ELR (cell line): ENCODE measurements around the gene ABTB2.
"Not testable (repeated sequence)": the region's sequence is repeated elsewhere in the genome, so short reads cannot be mapped to it uniquely, and the experiment has no call there.

Experiments used
- DNase-seq: peaks from one replicate; pipeline ENCODE4 v3.0.0-alpha.2; 2015; ENCODE audit warnings: low read depth

Gene ABTB2

DNA sequence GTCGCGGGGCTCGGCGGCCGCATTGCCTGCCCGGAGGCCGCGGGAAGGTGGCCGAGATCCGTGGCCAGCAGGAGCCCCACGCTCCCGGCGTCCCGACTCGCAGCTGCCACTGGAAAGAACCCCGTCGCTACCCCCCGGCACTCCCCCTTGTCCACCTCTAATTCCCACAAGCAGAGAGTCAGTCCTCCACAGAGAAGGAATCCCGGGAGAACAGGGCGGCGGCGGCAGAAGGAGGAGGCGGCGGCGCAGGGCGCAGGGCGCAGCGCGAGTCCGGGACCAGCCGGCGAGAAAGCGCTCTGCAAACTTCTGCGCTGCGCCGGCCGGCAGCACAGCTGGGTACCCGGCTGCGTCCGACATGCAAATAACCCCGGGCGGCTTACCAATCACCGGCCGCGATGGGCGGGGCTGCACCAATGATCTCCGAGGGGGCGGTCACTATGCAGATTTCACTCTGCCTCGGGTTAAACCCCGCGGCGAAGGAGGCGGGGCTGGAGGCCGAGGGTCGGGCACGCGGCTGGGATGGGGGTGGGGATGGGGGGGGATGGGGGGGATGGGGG, at the start of gene ABTB2:
Gene ABTB2, minus strand, starts transcription at position 310 of the 557 bp plus-strand sequence.
- DNase-seq: peak; percentile 99

DNA sequence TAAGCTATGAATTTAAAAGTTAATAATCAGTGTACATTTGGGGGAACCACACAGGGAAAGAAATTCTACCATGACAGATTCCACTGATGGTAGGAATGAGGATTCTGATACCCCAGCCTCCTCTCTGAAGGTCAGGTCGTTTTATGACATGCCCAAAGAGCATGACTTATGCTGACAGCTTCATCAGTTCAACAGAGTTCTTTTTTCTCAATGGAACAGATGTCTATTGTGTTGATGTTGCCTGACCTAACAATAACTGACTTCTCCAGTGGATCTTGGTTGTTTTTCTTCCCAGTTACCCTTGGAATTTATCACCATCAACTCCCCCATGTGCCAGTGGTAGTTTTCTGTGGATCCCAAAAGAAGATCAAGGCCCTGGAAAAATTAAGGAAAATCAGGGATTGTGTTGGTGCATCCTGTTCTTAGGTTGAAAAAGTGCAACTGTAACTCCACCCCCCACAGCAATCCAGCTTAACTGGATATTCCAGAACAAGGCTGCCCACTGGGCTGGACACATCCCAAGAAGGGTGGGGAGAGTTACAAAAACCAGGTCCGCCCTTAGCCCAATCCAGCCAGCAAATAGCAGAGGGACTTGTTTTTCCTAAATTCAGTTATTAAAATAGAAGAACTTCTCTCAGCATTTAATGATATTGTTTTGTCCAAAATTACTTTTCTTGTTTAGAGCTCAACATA, 49.5 kb upstream of the ABTB2 start:
- DNase-seq: no peak

DNA sequence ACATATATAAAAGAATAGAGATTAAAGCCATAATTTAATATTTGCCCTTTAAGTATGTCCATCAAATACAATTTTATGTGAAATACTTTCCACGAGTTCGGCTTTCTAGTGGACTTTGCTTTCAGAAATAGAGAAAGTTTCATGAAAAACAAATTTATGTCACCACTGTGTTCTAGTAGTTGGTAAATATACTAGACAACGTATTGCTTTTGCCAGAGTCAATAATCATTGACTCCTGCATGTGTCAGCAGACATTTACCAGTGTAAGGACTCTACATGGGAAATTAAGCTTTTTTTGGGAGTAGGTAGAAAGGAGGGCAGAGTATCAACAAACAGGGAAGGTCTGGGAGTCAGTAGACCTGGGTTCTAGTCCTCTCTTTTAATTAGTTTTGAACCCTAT, 48.6 kb upstream of the ABTB2 start:
- DNase-seq: no peak

DNA sequence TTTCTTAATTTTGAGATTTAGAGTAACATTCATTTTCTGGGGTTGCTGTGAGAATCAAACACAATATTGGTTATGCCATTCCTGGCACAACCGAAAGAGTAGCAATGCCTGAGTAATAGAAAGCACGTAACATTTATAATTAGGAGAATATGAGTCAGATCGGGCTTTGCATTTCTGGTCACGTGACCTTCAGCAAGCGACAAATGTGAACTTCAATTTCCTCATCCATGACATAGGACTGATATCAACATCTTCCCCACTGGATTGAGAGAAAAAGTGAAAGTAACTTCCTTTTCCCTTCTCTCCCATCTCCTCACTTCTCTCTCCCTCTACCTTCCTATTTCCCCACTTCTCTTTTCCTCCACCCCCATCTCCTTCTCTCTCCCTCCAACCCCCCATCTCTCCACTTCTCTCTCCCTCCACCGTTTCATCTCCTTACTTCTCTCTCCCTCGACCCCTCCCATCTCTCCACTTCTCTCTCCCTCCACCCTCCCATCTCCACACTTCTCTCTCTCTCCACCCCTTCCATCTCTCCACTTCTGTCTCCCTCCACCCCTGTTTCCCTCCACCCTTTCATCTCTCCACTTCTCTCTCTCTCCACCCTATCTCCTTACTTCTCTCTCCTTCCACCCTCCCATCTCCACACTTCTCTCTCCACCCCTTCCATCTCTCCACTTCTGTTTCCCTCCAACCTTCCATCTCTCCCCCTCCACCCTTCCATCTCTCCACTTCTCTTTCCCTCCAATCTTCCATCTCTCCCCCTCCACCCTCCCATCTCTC, 47.5 kb upstream of the ABTB2 start:
- peak; percentile 62 for DNase-seq

DNA sequence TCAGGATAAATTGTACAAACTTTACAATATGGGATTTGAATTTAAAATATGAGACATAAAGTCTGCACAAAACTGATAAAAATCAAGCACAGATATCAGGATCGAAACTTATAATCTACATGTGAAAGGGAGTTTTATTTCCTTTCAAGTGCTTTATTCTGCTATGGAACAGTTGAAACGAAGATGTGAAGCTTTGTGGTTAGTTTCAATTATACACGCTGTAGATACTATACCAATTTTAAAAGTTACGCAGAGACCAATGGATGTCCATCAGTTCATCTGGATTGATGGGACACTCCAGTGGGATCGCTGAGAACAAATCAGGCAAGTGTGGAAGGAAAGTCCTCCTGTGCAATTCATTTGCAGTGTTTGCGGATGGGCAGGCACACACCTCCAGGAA, 46.5 kb upstream of the ABTB2 start:
- no peak for DNase-seq

DNA sequence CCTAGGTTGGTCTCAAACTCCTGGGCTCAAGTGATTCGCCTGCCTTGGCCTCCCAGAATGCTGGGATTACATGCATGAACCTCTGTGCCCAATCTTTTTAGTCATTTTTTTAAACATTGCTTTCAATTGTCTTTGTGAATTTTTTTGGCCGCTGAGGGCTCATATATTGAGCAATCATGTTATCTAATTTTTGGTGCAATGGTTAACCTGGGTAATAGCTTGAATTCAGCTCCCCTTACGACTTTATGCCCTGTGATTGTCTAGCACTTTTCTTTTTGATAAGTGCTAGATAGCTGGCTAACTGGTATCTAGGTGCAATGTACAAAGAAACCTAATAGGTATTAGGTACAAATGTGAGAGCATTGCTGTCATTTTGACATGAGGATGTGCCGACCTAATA, 45.6 kb upstream of the ABTB2 start:
- no peak for DNase-seq

DNA sequence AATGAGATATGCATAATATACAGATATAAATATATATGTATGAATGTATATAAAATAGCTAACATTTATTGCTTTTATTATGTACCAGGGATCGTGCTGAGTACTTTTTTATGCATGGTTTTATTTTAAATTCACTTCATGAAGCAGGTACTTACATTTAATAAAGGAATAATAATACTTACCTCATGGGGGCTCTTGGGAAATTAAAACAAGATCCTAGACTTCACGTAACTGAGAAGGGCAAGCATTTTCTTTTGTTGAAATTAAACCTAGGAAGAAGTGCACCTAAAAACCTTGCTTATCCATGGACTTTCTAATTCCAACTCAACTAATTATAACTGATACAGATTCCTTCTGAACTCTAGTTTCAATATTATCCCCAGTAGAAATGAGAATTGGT, 40.0 kb upstream of the ABTB2 start:
- no peak for DNase-seq

DNA sequence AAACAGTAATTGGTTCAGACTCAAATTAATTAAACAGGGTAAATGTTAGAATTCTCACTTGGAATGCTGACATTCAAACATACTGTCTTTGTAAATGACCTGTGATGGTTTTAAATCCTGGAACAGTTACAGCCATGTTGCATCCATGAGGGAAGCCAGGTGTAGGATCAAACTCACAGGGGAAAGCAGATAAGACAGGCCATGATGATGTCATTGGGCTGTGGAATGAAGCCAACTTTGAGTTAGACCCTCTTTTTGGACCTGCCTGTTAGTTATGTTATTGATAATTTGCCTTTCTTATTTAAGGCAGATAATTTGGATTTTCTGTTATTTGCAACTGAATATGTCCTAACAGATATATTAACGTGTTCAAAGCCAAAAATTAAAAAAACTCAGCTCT, 39.3 kb upstream of the ABTB2 start:
- DNase-seq: peak; percentile 11

DNA sequence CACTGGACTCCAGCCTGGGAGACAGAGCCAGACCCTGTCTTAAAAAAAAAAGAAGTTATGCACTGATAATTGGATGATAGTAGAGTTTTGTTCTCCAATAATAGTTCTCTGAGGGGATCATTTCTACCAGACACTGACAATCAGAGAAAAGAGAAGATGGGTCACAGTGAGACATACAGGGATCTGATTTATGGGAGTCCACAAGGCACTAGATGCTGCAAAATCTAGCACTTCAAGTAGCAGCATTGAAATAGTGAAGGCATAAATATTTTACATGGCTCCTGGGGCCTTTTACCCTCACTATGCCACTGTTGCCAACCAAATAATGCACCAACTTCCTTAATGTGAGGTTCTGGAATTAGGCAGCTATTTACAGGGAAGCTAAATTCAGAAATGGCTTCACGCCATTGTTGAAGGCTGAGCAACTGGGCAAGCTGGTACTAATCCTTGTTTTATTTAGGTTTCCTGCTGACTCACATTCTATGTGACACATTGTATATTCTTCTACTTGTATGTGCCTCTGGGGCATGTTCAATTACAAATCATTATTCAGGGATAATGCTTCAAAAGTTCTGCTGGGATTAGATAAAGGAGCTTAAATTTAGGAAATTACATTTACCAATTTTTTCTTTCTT, 38.2 kb upstream of the ABTB2 start:
- DNase-seq: peak; percentile 88

DNA sequence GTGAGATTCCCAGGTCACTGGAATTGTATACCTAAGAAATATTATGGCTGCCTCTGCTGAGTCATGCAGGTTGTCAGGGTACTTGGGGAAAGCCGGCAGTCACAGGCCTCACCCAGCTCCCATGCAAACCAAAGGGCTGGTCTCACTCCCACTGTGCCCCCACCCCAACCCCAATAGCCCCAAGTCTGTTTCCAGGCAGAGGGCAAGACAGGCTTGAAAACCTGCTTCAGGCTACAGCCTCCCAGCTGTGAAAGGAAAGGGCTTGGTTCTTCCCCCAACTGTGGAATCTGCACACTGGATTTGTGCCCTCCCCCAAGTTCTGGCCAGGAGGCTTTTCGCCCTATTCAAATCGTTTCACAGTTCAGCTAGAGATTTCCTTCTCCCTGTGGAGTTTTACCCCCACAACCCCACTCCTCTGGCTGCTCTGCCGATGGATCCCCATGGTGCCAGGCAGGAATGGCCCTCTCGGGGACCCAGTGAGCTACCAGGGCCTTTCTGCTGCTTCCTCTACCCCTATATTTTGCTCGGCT, 37.0 kb upstream of the ABTB2 start:
- DNase-seq: no peak

DNA sequence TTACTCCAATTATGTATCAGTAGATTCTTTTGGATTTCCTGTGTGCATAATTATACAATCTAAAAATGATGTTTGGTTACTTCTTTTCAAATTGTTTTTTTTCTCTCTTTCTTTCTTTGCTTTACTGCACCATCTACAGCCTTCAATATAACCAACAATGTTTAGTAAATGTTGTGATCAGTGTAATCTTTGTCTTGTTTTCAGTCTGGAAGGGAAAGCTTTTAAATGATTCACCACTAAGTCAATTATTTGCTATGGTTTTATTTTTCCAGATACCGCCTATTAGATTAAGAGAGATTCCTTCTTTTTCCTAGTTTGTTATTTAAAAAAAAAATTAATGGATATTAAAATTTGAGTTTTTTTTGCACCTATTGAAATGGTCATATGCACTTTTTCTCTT, 29.8 kb upstream of the ABTB2 start:
- DNase-seq: no peak

DNA sequence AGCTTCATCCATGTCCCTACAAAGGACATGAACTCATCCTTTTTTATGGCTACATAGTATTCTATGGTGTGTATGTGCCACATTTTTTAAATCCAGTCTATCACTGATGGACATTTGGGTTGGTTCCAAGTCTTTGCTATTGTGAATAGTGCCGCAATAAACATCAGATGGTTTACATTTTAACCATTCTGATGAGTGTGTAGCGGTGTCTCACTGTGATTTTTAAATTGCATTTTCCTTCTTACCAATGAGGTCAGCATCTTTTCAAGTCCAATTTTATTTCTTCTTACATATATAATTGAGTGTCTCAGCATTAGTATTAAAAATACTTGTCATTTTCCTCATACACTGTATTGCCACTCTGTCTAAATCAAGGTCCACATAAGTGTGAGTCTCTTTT, 28.5 kb upstream of the ABTB2 start:
- DNase-seq: not testable (repeated sequence)

DNA sequence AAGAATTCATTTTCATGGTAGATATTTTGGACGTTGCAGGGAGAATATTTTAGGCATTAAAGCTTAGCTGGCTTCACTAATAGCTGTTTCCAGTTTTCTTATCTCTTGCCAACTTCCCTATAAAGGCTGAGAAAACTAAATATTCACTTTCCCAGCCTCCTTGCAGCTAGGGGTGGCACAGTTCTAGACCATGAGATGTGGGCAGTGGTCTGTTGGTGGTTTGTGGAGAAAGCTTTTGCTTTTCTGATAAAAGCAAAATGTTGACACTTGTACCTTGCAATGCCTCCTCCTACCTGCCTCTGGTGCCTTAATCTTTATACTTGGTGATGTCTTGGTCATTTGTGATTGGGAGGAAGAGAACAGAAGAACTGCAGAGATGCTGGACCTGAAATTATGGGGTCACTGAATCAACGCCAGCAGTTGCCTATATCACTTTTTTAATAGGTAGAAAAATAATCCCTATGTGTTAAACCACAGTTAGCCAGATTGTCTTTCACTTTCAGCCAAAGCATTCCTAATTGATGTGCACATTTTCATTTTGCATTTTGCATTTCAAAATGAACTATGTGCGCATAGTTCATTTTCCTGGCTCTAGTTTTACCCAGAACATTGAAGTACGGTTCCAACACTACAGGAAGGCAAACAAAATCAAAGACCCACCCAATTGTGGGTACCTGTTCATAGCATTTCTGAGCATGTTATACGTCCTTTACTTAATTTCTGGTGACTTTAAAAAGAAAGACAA, 24.9 kb upstream of the ABTB2 start:
- no peak for DNase-seq

DNA sequence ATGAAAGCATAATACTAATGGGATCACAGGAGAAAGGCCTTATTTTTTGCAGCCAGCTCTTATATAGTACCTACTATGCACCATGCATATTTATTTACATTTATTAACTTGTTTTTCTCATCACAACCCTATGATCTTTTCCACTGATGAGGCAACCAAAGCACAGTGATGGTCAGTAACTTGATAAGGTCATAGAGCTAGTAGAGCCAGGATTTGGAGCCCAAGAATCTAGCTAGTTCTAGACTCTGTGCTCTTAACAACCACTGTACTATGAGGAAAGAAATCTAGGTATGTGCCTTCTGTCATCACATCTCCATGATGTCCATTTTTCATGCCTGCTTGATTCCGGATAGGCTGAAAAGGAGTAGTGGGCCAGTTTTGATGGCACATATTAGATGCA, 24.0 kb upstream of the ABTB2 start:
- no peak for DNase-seq

DNA sequence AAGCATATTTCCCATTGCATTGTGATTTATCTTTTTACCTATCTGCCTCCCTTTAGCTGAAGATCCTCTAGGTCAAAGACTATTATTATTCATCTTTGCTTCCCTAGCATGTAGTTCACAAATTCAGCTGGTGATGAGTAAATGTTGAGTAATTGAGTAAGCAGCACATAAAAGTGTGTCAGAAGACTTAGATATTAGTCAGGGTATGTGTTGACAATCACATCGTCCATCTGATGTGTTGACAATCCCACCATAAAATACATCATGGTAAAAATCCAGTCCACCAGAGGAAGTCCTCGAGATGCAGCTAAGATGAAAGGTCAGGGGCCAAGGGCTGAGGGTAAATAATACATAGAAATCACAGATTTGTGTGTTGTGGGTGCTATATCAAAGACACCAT, 22.9 kb upstream of the ABTB2 start:
- peak; percentile 92 for DNase-seq

DNA sequence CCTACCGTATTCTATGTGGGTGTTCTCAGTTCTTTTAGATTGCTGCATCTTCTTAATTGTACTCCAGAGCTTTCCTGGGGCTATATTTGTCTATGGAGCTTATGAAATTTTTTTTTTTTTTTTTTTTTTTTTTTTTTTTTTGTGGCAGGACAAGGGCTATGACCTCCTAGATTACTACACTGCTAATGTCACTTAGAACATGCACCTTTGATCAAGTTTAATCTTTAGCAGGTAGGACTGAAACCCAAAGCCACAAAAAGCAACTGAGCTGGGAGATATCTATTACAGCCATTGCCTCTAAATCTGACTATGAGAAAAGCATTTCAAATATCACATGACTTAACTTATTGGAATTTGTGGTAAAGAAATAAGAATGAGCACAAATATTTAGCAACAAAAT, 21.7 kb upstream of the ABTB2 start:
- DNase-seq: peak; percentile 56

DNA sequence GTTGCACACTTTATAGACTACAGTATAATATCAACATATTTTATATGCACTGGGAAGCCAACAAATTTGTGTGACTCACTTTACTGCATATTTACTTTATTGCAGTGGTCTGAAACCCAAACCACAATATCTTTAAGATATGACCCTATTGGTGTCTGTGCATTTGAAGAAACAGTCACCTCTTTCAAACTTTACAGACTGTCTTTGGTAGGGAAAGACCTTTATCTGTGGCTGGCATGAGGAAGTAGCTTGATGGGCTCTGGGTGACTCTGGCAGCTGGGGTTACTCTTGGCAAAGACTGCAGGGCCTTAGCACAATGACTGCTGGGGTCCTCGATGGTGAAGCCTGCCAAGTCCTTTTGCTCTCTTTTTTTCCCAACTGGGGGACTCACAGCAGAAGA, 21.3 kb upstream of the ABTB2 start:
- peak; percentile 84 for DNase-seq

DNA sequence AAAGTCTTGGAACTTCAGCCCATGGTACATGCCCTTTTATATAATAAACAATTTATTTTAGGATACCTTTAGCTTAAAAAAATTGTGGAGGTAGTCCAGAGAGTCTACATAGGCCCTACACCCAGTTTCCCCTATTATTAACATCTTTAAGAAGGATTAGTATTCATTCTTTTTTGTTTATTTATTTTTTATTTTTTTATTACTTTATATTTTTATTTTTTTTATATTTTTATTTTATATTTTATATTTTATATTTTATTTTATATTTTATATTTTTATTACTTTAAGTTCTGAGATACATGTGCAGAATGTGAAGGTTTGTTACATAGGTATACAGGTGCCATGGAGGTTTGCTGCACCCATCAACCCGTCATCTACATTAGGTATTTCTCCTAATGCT, 15.9 kb upstream of the ABTB2 start:
- no peak for DNase-seq

DNA sequence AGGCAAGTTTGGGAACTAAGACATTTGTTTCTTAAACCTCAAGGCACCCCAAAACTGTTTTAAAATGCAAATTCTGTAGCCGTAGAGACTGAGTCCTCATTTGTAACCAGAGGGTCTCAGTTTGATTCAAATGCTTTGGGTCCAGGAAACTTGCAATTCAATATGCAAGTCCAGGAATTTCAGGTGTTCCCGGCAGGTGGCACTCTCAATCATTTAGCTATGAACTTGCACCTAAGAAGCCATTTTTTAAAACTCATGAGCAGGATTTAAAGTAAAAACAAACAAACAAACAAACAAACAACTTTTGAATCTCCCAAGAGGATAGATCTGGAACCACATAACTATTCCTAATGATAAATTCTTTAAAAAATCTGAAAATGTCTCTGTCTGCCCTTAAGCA, 8.7 kb upstream of the ABTB2 start:
- DNase-seq: peak; percentile 44

DNA sequence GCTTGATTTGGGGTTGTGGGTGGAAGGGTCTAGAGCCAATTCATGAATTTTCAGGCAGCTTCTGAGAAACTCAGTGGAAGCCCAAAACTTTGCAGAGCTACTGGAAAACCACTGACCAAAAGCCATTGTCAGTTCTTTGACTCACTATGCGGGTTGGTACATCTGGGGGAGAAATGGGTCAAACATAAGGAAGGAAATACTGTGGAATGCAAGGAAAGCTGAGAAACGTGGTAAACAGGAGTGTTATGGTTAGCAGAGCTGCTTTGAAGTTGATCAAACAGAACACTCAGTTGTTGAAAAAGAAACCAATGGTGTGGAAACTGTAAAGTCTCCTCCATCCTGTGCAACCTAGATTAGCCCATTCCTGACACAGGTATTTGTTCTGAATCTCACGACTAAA, 6.3 kb upstream of the ABTB2 start:
- DNase-seq: no peak

DNA sequence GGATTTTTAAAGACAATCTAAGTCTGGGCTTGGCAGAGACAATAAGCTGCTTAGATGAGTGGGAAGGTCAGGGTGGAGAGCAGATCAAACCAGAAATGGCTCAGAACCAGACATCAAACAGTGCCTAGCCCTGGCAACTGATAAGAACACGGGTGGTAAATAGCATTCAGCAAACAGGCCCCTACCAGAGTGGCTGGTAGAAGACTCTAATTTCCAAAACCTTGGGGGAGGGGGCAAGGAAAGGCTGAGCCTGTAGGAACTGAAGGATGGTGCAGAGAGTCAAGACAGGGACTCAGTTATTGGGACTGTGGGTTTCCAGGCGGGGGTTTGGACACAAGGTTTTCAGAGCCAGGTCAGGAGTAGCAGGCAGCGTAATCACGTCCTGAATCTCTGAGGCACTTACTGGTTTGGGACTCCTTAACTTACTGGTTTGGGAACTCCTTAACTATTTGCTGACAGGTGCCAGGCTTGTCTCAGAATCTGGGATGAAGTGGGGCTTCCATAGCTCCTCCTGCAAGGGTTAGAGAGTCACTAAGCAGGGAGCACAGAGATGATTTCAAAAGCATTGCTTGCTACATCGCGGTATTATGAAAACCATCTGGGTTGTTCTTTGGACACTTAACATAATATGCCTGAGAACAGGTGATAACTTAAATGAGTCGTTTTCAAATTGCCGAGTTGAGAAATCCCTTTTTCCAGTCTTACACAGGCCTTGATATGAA, 5.7 kb upstream of the ABTB2 start:
- DNase-seq: no peak
